GM18507 (cell line): Measurements from ENCODE around the gene CEP250.

ENCODE experiments used
- DNase-seq: peaks from one replicate; pipeline ENCODE4 v3.0.0; 2011; ENCODE audit warnings: low read depth; ENCODE audit not compliant: insufficient read length; ENCODE audit errors: extremely low spot score
- FAIRE-seq: peaks from 2 replicates; lab custom pipeline; 2011; peaks lifted over from hg19 to GRCh38; lab: Jason Lieb, UNC

CEP250 gene

GRCh38 chr20:35489717-35490116 is 34.3 kb downstream of the CEP250 start:
- FAIRE-seq (no peak), DNase-seq (no peak)

DNA sequence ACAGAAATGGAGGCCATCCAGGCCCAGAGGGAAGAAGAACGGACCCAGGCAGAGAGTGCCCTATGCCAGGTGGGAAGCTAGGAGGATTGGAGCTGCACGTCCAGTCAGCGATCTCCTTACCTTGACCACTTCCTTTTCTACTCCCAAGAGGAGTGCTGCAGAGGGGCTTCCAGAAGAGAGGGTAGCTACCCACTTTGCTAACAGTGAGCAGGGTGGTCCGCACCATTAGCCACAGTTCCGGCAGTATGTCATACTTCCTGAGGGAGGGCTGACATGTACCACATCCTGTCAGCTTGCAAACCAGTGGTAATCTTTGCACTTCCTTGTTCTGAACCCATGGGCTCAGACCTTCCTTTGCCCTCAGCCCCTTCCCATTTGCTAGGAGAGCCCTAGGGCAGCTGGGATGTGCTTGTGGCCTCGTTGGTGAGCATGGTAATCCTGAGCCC is 35.4 kb downstream of the CEP250 start:
- FAIRE-seq (peak; percentile 98), DNase-seq (peak; percentile 73)

- peak; percentile 31 for FAIRE-seq
Measured at GRCh38 chr20:35491823-35492222, 36.4 kb downstream of the CEP250 start.

DNA sequence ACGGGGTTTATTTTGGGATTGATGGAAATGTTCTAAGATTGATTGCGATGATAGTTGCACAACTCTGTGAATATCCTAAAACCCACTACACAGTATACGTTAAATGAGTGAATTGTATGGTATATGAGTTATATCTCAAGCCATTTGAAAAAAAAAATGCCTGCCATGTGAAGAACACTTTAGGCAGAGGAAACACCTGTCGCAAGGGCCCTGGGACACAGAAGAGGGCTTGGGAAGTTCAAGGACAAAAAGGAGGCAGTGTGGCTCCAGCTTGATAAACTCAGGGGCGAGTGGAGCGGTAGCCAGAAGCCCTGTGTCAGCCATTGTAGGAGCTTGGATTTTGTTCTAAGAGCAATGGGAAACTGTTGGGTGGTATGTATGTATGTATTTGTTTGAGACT is 37.0 kb downstream of the CEP250 start:
- no peak for DNase-seq
- FAIRE-seq = no peak

More at GRCh38 chr20:35491823-35492222, 36.4 kb downstream of the CEP250 start:
- no peak for DNase-seq

DNA sequence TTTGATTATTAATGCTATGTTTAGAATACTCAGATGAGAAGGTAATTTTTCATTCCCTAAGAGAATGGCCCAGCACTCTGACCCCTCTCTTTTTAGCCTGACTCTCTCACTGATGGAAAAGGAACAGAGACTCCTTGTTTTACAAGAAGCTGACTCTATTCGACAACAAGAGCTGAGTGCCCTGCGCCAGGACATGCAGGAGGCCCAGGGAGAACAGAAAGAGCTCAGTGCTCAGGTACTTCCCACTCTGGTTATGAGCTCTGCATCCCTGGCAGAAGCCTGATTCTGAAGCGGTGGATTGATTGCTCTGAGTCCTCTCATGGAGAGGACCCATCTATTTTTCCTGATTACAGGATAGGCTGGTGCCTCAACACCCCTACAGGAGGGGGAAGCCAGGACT is 41.1 kb downstream of the CEP250 start:
- DNase-seq = no peak
- FAIRE-seq = no peak

DNA sequence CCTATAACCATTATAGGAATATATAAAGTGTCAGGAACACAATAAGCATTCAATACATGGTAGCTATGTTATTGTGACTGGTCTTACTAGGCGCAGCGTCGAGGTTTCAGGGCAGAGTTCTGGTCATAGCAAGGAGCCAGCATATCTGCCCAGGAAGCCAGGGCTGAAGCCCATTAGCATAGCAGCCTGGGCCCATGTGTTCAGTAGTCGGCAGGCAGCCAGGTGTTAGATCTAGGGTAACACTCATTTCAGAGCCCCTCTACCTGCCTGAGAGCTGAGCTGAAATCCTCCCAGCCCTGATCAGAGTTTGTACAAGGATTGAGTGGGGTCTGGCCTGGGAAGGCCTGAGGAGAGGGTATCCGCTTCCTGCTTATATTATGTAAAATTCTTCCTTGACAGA is 41.9 kb downstream of the CEP250 start:
- FAIRE-seq = no peak
- no peak for DNase-seq

- FAIRE-seq = no peak
- no peak for DNase-seq
Measured at GRCh38 chr20:35497780-35498189, 42.4 kb downstream of the CEP250 start.

DNA sequence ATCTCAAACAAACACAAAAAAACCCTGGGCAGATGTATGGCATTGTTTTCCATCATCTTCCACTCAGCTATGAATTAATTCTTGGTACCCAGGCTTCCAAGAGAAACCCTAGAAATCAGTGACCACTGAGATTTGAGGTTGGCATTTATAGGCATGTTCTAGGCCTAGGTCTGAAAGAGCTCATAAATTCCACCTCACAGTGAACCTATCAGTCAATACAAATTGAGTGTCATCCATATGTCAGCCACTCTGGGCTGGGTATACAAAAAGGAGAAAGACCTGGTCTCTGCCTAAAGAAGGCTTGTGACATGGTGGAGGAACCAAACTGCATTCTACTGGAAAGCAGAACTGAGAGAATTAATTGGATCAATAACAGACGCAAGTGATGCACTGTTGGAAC is 43.9 kb downstream of the CEP250 start:
- FAIRE-seq (no peak), DNase-seq (no peak)

DNA sequence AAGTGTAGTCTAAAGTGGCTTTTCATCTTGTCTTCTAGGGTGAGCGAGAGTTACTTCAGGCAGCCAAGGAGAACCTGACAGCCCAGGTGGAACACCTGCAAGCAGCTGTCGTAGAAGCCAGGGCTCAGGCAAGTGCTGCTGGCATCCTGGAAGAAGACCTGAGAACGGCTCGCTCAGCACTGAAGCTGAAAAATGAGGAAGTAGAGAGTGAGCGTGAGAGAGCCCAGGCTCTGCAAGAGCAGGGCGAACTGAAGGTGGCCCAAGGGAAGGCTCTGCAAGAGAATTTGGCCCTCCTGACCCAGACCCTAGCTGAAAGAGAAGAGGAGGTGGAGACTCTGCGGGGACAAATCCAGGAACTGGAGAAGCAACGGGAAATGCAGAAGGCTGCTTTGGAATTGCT is 47.0 kb downstream of the CEP250 start:
- DNase-seq = peak; percentile 36
- peak; percentile 79 for FAIRE-seq

DNA sequence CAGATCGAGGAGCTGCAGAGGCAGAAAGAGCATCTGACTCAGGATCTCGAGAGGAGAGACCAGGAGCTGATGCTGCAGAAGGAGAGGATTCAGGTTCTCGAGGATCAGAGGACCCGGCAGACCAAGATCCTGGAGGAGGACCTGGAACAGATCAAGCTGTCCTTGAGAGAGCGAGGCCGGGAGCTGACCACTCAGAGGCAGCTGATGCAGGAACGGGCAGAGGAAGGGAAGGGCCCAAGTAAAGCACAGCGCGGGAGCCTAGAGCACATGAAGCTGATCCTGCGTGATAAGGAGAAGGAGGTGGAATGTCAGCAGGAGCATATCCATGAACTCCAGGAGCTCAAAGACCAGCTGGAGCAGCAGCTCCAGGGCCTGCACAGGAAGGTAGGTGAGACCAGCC is 47.9 kb downstream of the CEP250 start:
- FAIRE-seq = no peak
- DNase-seq = no peak

DNA sequence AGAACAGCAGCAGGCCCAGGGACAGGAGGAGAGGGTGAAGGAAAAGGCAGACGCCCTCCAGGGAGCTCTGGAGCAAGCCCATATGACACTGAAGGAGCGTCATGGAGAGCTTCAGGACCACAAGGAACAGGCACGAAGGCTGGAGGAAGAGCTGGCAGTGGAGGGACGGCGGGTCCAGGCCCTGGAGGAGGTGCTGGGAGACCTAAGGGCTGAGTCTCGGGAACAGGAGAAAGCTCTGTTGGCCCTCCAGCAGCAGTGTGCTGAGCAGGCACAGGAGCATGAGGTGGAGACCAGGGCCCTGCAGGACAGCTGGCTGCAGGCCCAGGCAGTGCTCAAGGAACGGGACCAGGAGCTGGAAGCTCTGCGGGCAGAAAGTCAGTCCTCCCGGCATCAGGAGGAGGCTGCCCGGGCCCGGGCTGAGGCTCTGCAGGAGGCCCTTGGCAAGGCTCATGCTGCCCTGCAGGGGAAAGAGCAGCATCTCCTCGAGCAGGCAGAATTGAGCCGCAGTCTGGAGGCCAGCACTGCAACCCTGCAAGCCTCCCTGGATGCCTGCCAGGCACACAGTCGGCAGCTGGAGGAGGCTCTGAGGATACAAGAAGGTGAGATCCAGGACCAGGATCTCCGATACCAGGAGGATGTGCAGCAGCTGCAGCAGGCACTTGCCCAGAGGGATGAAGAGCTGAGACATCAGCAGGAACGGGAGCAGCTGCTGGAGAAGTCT is 48.6 kb downstream of the CEP250 start:
- DNase-seq (no peak), FAIRE-seq (no peak)

DNA sequence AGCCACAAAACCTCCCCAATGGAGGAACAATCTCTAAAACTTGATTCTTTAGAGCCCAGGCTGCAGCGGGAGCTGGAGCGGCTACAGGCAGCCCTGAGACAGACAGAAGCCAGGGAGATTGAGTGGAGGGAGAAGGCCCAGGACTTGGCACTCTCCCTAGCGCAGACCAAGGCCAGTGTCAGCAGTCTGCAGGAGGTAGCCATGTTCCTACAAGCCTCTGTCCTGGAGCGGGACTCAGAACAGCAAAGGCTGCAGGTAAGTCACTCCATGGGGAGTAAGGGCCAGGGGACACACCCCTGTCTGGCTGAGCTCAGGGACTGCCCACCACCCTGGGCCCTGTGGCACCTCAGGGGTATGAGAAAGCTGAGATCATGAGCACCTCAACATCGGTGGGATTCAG is 49.4 kb downstream of the CEP250 start:
- no peak for FAIRE-seq

GRCh38 chr20:35506179-35506578 is 50.8 kb downstream of the CEP250 start:
- FAIRE-seq = peak; percentile 41
- no peak for DNase-seq

More for the DNA sequence above, 49.4 kb downstream of the CEP250 start:
- no peak for DNase-seq

DNA sequence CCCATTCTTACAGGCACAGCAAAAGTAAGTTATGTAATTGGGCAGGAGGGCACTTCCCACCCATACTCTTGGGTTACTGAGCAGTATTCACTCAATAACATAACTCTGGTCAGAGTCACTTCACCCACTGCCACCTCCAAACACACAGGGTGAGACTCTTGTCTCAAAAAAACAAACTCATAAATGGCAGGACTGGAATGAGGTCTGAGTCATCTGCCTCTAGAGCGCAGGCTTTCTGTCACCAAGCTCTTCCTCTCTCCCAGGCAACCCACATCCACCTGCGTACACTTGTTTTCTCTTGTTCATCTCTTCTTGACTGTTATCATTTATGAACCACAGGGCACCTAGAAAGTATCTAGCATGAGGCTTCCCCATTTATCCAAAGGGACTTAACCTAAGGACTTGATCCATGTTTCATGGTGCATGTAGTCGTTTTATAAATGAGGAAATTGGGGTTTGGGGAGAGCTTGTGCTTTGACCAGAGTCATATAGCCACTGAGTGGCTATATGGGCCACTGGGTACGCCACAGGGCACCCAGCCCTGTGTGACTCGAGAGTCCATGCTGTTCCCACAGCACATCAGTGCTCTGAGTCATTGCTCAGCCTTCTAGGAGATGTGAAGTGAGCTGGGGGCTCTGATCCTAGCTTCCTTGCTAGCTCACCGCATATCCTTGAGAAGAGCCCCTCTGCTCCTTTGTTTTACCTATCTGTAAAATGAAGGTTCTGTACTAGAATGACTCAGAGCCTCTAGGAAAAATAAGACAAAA is 51.7 kb downstream of the CEP250 start:
- FAIRE-seq (no peak), DNase-seq (no peak)

- FAIRE-seq (no peak), DNase-seq (no peak)
Measured at GRCh38 chr20:35508493-35509218, 53.3 kb downstream of the CEP250 start.

GRCh38 chr20:35510951-35511735 is 55.7 kb downstream of the CEP250 start:
- FAIRE-seq (no peak), DNase-seq (no peak)

- DNase-seq (no peak), FAIRE-seq (no peak)
Measured at GRCh38 chr20:35511814-35512420, 56.5 kb downstream of the CEP250 start.

DNA sequence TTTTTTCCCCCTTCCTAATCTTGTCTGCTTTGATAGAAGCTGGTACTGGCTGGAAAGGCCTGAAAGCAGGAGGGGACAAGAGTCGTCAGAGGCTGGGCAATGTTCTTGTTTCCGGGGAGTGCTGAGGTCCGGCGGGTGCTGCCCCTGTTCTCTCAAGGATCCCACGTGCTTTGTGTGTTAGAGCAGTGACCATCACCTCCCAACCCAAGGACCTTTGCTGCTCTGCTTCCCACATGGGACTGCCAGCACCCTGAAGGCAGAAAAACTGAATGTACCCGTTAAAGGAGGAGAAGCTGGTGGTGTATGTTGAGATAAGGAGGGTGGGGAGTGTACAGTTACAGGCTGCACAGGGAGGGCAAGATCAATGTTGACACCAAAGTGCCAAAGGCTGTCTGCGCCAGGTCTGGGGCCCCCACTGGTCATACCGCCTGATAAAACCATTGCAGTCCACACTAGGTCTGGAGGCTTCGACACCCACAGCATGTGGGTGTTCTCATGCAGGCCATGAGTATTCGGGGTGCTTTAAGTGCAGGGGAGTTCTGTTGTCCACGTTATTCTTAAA is 59.1 kb downstream of the CEP250 start:
- no peak for FAIRE-seq
- DNase-seq = no peak

DNA sequence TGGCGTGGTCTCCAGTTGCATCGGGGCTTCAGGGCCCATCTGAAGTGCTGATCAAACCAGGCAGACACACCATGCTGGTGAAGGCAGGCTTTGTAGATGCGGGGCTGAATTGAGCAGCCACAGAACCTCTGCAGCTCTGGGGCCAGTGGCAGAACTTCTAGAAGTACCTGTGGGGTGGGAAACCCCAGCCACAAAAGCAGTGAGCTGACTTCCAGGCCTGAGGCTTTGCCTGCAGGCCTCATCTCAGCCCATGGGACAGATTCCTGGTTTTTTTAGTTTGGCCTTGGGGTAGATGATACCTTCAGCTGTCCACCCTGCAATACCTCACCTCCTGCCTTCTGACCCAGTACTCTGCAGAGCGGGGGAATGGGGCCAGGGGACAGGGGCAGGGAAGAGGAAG is 59.9 kb downstream of the CEP250 start:
- FAIRE-seq (no peak), DNase-seq (no peak)
